HG02610 (cell line): Measurements from ENCODE around the gene CENPB.
"Not testable (repeated sequence)": the region's sequence is repeated elsewhere in the genome, so short reads cannot be mapped to it uniquely, and the experiment has no call there.

Experiments
- ATAC-seq: cut with Tn5 transposase; IDR thresholded peaks from one replicate; pipeline ENCODE4 v1.9.1; 2021; ENCODE audit warnings: mild to moderate bottlenecking, moderate library complexity; ENCODE audit not compliant: unreplicated experiment

CENPB gene

GRCh38 chr20:3811467-3812258 lies 25.1 kb upstream of the CENPB start:
- no peak for ATAC-seq

GRCh38 chr20:3808544-3808943 lies 22.0 kb upstream of the CENPB start:
- no peak for ATAC-seq

DNA sequence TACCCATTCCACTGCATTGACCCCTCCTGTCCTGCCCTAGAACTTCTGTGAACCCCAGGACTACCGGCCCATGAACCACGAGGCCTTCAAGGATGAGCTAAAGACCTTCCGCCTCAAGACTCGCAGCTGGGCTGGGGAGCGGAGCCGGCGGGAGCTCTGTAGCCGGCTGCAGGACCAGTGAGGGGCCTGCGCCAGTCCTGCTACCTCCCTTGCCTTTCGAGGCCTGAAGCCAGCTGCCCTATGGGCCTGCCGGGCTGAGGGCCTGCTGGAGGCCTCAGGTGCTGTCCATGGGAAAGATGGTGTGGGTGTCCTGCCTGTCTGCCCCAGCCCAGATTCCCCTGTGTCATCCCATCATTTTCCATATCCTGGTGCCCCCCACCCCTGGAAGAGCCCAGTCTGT lies 18.2 kb upstream of the CENPB start:
- ATAC-seq, result no peak

DNA sequence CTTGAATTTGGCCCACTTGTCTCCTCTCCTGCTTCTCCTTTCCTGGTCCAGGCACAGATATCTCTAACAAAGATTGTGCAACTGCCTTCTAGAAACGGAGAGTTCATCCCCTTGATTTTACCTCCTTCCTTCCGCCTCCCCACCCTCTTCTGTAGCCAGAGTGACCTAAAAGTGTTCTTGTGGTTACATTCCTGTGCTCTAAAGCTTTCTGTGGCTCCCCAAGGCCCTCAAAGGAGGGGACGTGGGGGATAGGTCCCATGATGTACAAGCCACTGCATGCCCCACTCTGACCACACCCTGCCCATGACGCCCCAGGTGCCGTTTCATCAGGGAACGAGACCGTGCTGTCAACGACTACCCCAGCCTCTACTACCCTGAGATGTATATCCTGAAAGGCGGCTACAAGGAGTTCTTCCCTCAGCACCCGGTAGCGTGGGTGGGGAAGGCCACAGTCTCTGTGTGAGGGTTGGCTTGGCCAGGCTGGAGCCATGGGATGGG lies 17.8 kb upstream of the CENPB start:
- ATAC-seq, result no peak

GRCh38 chr20:3803854-3804253 lies 17.3 kb upstream of the CENPB start:
- ATAC-seq, result no peak

GRCh38 chr20:3803289-3803688 lies 16.7 kb upstream of the CENPB start:
- ATAC-seq, result no peak

- no peak for ATAC-seq
These were observed 16.1 kb upstream of the CENPB start for GRCh38 chr20:3802524-3803239.

DNA sequence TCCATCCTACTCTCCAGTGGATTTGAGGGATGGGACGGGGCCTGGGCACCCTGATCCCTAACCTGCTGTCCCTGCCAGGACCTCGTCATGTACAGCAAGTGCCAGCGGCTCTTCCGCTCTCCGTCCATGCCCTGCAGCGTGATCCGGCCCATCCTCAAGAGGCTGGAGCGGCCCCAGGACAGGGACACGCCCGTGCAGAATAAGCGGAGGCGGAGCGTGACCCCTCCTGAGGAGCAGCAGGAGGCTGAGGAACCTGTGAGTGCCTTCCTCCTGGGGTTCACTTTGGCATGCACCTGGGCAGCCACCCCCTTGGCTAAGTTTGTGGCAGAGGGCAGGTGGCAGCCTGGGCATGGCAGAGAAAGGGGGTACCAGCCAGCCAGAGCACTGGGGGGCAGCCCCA lies 15.3 kb upstream of the CENPB start:
- no peak for ATAC-seq

DNA sequence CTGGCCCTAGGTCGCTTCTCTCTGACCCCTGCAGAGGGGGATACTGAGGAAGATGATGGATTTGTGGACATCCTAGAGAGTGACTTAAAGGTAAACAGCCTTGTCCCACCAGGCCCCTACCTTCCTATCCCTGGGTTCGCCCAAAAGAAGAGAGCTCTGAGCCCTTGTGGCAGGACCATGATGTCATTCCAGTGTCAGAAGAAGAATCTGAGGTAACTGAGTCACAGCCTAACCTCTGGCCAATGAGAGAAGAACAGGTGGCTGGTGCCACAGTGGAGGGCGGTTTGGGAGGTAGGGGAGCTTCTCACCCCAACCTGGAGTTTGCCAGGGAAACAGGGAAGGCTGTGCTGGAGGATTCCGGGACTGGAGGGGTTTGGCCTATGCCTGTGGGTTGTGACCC lies 14.8 kb upstream of the CENPB start:
- ATAC-seq, result no peak

DNA sequence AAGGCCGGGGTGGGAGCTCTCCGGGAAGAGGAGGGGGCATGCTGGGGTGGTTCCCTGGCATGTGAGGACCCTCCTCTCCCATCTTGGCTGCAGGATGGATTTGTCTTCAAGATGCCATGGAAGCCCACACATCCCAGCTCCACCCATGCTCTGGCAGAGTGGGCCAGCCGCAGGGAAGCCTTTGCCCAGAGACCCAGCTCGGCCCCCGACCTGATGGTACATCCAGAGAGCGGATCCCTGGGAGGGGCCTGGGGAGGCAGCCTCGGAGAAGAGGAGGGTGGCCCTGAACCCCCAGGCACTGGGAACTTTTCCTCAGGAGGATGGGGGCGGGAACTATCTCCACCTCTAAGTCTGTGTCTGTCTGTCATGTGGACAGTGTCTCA lies 14.3 kb upstream of the CENPB start:
- ATAC-seq, result no peak

DNA sequence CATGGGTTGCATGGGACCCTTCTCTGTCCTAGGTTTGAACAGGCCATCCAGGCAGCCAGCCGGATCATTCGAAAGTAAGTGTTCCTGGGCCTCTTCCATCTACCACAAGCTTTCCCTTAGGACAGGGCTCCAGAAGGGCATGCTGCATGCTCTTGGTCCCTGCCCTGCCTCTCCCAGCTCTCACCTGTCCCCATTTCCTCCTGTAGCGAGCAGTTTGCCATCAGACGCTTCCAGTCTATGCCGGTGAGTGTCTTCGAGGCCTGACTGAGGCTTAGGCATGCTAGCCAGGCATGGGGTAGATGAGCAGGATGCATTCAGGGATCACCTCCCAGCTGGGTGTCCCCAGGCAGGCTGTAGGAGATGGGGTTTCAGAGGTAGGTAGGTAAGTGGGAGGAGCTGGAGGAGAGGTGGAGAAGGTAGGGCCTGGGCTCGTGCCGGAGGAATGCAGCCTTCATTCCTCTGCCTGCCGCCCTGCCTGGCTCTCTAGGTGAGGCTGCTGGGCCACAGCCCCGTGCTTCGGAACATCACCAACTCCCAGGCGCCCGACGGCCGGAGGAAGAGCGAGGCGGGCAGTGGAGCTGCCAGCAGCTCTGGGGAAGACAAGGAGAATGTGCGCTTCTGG lies 13.8 kb upstream of the CENPB start:
- ATAC-seq, result no peak

- ATAC-seq, result no peak
These were observed 12.3 kb upstream of the CENPB start for GRCh38 chr20:3798908-3799248.

DNA sequence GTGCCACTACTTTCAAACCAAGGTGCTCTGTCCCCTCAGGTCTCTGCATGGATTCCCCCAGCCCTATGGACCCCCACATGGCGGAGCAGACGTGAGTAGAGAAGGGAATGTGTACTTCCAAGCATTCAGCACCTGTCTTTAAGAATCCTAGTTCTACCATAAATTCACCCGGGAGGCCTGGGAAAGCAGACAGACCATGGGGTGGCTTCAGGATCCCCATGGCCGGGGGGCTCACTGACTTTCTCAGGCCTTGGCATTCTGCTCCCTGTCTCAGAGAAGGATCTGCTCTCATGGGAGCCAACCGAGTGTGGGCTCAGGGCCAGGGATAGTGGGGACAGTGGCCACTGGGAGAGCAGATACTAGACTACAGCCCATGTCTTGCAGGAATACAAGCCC lies 11.8 kb upstream of the CENPB start:
- no peak for ATAC-seq

- no peak for ATAC-seq
These were observed 11.2 kb upstream of the CENPB start for GRCh38 chr20:3797592-3798372.

DNA sequence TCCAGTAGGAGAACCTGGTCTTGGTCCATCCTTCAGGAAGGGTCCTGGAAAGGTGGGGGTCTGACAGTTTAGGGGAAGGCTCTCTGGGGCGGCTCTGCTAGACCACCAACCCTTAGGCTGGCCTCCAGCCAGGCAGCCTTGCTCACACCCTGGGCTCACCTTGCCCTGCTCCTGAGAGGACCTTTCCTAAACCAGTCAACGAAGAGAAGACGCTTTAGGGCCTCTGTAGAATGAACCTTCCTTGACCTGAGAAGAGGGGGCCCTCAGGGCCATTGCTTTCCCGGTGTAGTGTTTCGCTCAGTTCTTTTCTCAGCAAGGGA lies 10.6 kb upstream of the CENPB start:
- ATAC-seq, result no peak

GRCh38 chr20:3796477-3797225 lies 10.1 kb upstream of the CENPB start:
- no peak for ATAC-seq

DNA sequence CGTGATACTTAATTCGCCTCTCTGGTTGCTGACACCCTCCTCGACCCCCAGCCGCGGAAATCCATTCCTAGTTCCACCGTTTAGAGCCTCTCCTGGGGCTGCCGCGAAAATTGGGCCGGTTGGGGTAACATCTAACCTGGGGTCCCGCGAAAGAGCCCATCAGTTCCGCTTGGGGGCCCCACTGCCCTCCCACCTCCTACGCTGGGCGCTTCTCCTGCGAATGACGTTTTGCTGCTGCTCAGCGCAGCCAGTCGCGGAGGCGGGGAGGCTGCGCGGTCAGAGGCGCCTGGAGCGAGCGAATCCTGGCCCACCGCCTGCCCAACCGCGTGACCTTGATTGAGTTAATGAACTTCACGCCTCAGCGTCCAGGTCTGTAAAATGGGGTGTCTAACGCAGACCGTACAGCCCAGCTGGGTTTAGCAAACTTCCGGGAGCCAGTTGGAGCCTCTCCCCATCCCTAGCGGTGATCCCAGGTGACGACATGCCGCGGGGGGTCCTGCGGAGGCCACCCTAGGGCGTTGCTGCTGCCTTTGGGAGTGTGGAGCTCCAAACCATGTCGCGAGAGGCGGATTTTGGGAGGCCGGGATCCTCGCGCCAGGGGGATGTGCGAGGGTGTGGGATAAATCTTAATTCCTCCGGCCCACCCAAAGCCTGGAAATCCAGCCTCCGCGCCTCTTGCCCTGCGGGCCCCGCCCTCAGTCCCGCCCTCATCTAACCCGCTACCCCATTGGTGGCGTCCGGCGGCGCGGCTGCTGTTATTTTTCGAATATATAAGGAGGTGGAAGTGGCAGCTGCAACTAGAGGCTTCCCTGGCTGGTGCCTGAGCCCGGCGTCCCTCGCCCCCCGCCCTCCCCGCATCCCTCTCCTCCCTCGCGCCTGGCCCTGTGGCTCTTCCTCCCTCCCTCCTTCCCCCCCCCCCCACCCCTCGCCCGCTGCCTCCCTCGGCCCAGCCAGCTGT lies 9.2 kb upstream of the CENPB start, which contains the start of gene CDC25B:
TSS of gene CDC25B (plus strand) at position 800 of the 958 bp plus-strand sequence. CDS start 222 bp downstream, outside the sequence.
- peak; percentile 69 for ATAC-seq

- no peak for ATAC-seq
These were observed 8.3 kb upstream of the CENPB start for GRCh38 chr20:3794701-3795420.

GRCh38 chr20:3794168-3794567 lies 7.6 kb upstream of the CENPB start:
- not testable (repeated sequence) for ATAC-seq
